Mammary epithelial cell (primary cell): ENCODE data around the gene AUH.

Source experiments
- CTCF ChIP-seq, 2 donors: IDR thresholded peaks in 1 of 2; conservative IDR thresholded peaks in 1 of 2; 2 replicates each; pipeline ENCODE4 v1.5.1; 2011 to 2012; ENCODE audit warnings: inconsistent platforms in 2 of 2, low read length in 2 of 2, mild to moderate bottlenecking in 2 of 2, control low read depth in 1 of 2, low read depth in 1 of 2; ENCODE audit not compliant: insufficient read depth in 1 of 2; ENCODE audit errors: extremely low read depth in 1 of 2
- EZH2 ChIP-seq: IDR thresholded peaks from 2 replicates; pipeline ENCODE4 v1.6.1; 2012; ENCODE audit warnings: low read length, inconsistent platforms, borderline replicate concordance

GRCh38 chr9:91340395-91340967, 21.2 kb downstream of the AUH start:
- no peak for TF ChIP-seq CTCF (conservative IDR thresholded peaks at IDR 0.05 in 1 of 2, IDR thresholded peaks at IDR 0.05 in 1 of 2; ENCODE audit: extremely low read depth in 1 of 2, insufficient read depth in 1 of 2, low read depth in 1 of 2, low read length in 2 of 2)
- no peak for TF ChIP-seq EZH2
